Measurements from ENCODE around the gene PARM1. TPM values are rescaled to one million over a fixed set of nuclear protein-coding genes. Genes with fewer than 3 reads are reported as not detected.

PARM1 gene
- total and polyA plus RNA-seq, 2 experiments from 2014 or later = 4.9 to 10.4 TPM

DNA sequence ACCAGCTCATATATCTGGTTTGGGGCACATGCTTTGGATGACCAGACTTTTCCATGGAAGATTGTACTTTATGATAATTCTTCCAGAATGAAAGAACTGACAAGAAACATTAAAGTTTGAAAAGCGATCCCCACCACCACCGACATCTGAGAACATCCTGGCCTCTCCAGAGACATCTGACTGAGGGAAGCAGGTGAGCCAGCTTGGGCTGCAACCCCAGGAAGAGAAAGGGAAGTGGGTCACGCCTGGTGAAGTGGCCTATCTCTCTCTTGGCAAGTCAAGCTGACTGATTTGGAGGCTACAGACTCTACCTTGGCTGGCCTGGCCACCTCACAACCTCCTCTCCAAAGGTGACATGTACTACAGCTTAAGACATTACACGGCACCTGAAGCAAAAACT is 20.7 kb downstream of the PARM1 start:
- Histone ChIP-seq H3K4me3 (no peak overlapping the region), H3F3A (replicated peaks; ENCODE audit: low read depth) (no peaks in the 10 kb centered on the region), H3K27me3 (ENCODE audit: insufficient read depth) (no peaks in the 10 kb centered on the region), H3K79me2 (replicated peaks; ENCODE audit: insufficient read depth) (no peaks in the 10 kb centered on the region), H3K4me2 (no peak overlapping the region), H2AFZ (no peak overlapping the region), H3K36me3 (ENCODE audit: insufficient read depth) (no peaks in the 10 kb centered on the region), H3K27ac (ENCODE audit: low read depth) (no peak overlapping the region), H3K4me1 (ENCODE audit: insufficient read depth) (peaks cover 8% of the 10 kb centered on the region; the same call in 1 of the 2 replicates), H3K9me2 (ENCODE audit: insufficient read depth) (no peaks in the 10 kb centered on the region), H4K20me1 (replicated peaks; ENCODE audit: insufficient read depth) (no peaks in the 10 kb centered on the region)
- H3K27ac Mint-ChIP-seq = no peak overlapping the region
- peaks cover 13% of the 10 kb centered on the region; the same call in 2 of the 3 replicates for H3K4me1 Mint-ChIP-seq
- no peaks in the 10 kb centered on the region for H3K27me3 Mint-ChIP-seq (ENCODE audit: insufficient read depth, low read depth, poor library complexity)
- DNase-seq (ENCODE audit: low spot score) (no peak), ATAC-seq (no peak)
- no peak overlapping the region for H3K4me3 Mint-ChIP-seq
- no peaks in the 10 kb centered on the region for H3K36me3 Mint-ChIP-seq (ENCODE audit: low read depth)
- H3K9me3 Mint-ChIP-seq = peaks cover 3% of the 10 kb centered on the region; the same call in 1 of the 3 replicates
- TF ChIP-seq NANOG (IDR thresholded peaks at IDR 0.05; ENCODE audit: borderline replicate concordance) (no peak), STAT1 (IDR thresholded peaks at IDR 0.05; ENCODE audit: unreplicated experiment) (no peak), EZH2phosphoT487 (IDR thresholded peaks at IDR 0.05; ENCODE audit: unreplicated experiment) (no peak), ZNF114 (CRISPR knock-in tag; IDR thresholded peaks at IDR 0.05) (no peak), ZNF331 (CRISPR knock-in tag; IDR thresholded peaks at IDR 0.05; ENCODE audit: low read depth) (no peak), POLR2AphosphoS5 (IDR thresholded peaks at IDR 0.05; ENCODE audit: low read depth) (no peak), EZH2 (IDR thresholded peaks at IDR 0.05; ENCODE audit: low read depth, unreplicated experiment) (no peak), JUNB (IDR thresholded peaks at IDR 0.05; ENCODE audit: unreplicated experiment) (no peak), CREB1 (CRISPR knock-in tag; IDR thresholded peaks at IDR 0.05; ENCODE audit: low read depth) (no peak)
- TF ChIP-seq, protein P1, sequence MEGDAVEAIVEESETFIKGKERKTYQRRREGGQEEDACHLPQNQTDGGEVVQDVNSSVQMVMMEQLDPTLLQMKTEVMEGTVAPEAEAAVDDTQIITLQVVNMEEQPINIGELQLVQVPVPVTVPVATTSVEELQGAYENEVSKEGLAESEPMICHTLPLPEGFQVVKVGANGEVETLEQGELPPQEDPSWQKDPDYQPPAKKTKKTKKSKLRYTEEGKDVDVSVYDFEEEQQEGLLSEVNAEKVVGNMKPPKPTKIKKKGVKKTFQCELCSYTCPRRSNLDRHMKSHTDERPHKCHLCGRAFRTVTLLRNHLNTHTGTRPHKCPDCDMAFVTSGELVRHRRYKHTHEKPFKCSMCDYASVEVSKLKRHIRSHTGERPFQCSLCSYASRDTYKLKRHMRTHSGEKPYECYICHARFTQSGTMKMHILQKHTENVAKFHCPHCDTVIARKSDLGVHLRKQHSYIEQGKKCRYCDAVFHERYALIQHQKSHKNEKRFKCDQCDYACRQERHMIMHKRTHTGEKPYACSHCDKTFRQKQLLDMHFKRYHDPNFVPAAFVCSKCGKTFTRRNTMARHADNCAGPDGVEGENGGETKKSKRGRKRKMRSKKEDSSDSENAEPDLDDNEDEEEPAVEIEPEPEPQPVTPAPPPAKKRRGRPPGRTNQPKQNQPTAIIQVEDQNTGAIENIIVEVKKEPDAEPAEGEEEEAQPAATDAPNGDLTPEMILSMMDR (conservative IDR thresholded peaks at IDR 0.05; ENCODE audit: low read depth in 2 of 2) = no peak
- TF ChIP-seq, protein P2, sequence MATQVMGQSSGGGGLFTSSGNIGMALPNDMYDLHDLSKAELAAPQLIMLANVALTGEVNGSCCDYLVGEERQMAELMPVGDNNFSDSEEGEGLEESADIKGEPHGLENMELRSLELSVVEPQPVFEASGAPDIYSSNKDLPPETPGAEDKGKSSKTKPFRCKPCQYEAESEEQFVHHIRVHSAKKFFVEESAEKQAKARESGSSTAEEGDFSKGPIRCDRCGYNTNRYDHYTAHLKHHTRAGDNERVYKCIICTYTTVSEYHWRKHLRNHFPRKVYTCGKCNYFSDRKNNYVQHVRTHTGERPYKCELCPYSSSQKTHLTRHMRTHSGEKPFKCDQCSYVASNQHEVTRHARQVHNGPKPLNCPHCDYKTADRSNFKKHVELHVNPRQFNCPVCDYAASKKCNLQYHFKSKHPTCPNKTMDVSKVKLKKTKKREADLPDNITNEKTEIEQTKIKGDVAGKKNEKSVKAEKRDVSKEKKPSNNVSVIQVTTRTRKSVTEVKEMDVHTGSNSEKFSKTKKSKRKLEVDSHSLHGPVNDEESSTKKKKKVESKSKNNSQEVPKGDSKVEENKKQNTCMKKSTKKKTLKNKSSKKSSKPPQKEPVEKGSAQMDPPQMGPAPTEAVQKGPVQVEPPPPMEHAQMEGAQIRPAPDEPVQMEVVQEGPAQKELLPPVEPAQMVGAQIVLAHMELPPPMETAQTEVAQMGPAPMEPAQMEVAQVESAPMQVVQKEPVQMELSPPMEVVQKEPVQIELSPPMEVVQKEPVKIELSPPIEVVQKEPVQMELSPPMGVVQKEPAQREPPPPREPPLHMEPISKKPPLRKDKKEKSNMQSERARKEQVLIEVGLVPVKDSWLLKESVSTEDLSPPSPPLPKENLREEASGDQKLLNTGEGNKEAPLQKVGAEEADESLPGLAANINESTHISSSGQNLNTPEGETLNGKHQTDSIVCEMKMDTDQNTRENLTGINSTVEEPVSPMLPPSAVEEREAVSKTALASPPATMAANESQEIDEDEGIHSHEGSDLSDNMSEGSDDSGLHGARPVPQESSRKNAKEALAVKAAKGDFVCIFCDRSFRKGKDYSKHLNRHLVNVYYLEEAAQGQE (IDR thresholded peaks at IDR 0.05; ENCODE audit: unreplicated experiment) = no peak
- TF ChIP-seq, protein P3, sequence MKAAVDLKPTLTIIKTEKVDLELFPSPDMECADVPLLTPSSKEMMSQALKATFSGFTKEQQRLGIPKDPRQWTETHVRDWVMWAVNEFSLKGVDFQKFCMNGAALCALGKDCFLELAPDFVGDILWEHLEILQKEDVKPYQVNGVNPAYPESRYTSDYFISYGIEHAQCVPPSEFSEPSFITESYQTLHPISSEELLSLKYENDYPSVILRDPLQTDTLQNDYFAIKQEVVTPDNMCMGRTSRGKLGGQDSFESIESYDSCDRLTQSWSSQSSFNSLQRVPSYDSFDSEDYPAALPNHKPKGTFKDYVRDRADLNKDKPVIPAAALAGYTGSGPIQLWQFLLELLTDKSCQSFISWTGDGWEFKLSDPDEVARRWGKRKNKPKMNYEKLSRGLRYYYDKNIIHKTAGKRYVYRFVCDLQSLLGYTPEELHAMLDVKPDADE (IDR thresholded peaks at IDR 0.05) = no peak
- TF ChIP-seq, protein P4, sequence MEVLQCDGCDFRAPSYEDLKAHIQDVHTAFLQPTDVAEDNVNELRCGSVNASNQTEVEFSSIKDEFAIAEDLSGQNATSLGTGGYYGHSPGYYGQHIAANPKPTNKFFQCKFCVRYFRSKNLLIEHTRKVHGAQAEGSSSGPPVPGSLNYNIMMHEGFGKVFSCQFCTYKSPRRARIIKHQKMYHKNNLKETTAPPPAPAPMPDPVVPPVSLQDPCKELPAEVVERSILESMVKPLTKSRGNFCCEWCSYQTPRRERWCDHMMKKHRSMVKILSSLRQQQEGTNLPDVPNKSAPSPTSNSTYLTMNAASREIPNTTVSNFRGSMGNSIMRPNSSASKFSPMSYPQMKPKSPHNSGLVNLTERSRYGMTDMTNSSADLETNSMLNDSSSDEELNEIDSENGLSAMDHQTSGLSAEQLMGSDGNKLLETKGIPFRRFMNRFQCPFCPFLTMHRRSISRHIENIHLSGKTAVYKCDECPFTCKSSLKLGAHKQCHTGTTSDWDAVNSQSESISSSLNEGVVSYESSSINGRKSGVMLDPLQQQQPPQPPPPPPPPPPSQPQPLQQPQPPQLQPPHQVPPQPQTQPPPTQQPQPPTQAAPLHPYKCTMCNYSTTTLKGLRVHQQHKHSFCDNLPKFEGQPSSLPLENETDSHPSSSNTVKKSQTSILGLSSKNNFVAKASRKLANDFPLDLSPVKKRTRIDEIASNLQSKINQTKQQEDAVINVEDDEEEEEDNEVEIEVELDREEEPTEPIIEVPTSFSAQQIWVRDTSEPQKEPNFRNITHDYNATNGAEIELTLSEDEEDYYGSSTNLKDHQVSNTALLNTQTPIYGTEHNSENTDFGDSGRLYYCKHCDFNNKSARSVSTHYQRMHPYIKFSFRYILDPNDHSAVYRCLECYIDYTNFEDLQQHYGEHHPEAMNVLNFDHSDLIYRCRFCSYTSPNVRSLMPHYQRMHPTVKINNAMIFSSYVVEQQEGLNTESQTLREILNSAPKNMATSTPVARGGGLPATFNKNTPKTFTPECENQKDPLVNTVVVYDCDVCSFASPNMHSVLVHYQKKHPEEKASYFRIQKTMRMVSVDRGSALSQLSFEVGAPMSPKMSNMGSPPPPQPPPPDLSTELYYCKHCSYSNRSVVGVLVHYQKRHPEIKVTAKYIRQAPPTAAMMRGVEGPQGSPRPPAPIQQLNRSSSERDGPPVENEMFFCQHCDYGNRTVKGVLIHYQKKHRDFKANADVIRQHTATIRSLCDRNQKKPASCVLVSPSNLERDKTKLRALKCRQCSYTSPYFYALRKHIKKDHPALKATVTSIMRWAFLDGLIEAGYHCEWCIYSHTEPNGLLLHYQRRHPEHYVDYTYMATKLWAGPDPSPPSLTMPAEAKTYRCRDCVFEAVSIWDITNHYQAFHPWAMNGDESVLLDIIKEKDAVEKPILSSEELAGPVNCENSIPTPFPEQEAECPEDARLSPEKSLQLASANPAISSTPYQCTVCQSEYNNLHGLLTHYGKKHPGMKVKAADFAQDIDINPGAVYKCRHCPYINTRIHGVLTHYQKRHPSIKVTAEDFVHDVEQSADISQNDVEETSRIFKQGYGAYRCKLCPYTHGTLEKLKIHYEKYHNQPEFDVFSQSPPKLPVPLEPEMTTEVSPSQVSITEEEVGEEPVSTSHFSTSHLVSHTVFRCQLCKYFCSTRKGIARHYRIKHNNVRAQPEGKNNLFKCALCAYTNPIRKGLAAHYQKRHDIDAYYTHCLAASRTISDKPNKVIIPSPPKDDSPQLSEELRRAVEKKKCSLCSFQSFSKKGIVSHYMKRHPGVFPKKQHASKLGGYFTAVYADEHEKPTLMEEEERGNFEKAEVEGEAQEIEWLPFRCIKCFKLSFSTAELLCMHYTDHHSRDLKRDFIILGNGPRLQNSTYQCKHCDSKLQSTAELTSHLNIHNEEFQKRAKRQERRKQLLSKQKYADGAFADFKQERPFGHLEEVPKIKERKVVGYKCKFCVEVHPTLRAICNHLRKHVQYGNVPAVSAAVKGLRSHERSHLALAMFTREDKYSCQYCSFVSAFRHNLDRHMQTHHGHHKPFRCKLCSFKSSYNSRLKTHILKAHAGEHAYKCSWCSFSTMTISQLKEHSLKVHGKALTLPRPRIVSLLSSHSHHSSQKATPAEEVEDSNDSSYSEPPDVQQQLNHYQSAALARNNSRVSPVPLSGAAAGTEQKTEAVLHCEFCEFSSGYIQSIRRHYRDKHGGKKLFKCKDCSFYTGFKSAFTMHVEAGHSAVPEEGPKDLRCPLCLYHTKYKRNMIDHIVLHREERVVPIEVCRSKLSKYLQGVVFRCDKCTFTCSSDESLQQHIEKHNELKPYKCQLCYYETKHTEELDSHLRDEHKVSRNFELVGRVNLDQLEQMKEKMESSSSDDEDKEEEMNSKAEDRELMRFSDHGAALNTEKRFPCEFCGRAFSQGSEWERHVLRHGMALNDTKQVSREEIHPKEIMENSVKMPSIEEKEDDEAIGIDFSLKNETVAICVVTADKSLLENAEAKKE (CRISPR knock-in tag; IDR thresholded peaks at IDR 0.05) = no peak
